CD4-positive, alpha-beta T cell treated with Interleukin-12 subunit alpha and Interleukin-12 subunit beta, for 1 hour (primary cell): ENCODE measurements around the gene CTTN.
"Not testable (repeated sequence)": the region's sequence is repeated elsewhere in the genome, so short reads cannot be mapped to it uniquely, and the experiment has no call there.

ENCODE experiments used
- DNase-seq: peaks from one replicate; pipeline ENCODE4 v3.0.0-alpha.2; 2020

The CTTN gene

GRCh38 chr11:70381872-70382861 is 16.2 kb upstream of the CTTN start:
- no peak for DNase-seq

DNA sequence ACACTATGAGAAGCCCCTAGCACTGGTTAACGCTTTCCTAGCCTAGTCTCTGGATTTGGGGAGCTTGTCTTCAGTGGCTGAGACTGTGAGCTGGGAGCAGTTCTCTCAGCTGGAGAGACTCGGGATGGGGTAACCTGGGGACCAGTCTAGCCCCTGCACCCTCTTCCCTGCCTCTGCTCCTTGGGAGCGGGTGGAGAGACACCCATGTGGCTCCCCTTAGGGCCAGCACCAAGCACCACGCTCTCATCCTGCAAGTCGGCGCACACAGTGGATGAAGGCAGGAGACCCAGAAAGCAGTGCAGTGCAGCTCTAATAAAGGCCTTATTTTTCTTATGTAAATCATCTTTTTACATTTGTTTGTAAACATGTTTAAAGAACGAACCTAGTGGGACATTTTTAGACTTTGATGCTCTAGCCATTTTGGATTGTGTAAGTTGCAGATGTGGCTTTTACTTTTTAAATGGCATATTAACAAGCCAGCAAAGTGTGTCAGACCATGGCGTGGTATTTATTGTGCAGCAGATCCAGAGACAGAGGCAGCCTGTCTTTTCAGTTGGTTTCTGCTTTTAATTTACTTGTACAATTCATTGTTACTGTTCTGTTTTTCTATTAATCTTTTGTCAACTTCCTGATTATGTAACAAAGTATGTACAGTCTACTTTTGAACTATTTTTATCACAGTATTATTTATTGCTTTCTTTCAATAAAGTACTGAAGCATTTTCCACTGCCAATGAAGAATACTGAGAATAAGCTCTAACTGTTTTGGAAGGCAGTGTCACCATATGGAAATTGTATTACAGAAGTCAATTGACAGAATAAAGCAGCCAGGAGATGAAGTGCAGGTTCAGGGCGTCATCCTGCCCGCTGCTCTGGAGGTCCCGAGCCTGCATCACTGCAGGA is 14.4 kb upstream of the CTTN start:
- no peak for DNase-seq

DNA sequence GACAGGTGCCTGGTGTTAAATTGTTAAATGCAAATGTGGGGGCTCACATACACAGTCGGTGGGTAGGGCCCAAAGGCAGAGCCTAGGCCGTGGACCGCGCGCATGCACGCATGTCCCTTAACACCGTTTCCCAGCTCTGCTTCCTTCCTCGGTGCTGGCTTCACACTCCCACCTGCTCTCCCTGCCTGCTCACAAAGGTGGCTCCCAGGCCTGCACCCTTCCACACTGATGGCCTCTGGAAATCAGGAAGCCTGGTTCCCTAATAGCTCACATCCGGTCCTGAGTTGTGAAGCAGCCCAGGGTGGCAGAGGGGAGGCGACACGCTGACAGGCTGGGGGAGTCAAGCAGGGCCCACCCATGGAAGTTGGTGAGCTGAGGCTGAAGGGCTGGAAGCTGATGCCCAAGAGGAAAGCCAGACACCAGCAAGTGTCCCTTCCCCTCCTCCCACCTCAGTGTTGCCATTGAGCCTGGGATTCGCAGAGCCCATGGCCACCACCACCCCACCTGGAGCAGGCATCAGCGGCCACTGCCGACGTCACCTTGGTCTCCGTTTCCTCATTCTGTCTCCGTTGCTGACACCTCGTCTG is 13.7 kb upstream of the CTTN start:
- DNase-seq: no peak

DNA sequence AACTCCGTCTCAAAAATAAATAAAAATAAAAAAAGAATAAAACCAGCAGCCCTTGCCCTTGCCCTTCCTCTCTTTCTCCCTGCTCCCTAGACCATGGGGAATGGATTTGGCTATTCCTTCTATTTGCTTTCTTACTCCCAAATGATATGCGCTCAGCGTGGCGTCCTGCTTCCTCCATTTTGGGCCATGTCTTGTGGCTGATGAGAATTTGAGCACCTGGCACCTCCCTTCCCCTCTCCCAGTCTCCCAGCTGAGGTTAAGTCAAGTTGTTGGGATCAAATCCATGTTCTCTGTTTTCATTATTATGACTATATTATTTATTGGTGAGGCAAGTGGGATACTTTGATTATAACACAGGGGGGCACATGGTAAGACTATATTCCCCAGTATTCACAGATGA is 10.8 kb upstream of the CTTN start:
- no peak for DNase-seq

DNA sequence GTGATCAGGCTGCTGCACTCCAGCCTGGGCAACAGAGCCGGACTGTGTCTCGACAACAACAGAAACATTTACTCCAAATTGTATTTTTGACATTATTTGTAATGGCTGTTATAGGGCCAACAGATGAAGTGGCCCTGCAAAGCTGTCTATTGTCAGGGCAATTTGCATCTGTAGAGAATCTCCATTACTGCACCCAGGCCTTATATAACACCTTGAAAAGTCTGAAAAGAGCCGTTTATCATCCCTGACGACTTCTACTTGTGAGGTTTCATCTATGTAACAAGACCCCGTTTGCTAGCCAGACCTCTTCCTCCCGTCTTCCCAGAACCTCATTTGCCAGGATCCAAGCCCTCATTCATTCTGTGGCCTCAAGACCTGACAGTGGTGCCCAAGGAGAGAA is 9.1 kb upstream of the CTTN start:
- no peak for DNase-seq

GRCh38 chr11:70390882-70391281 is 7.4 kb upstream of the CTTN start:
- not testable (repeated sequence) for DNase-seq

GRCh38 chr11:70394211-70394950 is 3.9 kb upstream of the CTTN start:
- no peak for DNase-seq

- no peak for DNase-seq
Observed at GRCh38 chr11:70397336-70397982, 870 bp upstream of the CTTN start.

GRCh38 chr11:70398834-70399680 is 728 bp downstream of the CTTN start:
- no peak for DNase-seq

DNA sequence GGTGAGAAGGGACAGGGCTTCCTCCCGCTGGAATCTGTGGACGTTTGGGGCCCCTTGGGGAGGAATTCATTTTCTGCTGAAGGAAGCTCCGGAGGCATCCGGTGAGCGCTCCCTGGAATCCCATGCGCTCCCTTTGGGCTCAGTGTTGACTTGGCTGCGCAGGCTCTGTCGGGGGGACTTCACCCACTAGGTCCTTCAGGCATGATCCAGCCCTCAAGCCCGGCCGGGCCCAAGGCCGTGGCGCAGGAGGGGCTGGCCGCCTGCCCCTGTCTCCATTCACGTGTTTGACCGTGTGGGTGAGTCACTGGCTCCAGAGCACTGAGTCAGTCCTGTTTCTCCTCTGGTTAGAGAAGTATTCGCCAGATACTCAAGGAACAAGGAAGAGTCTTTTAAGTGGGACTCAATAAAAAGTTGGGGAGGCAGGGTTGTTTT is 1.4 kb downstream of the CTTN start:
- DNase-seq: no peak

- DNase-seq: no peak
Observed at GRCh38 chr11:70400643-70401042, 2.3 kb downstream of the CTTN start.

DNA sequence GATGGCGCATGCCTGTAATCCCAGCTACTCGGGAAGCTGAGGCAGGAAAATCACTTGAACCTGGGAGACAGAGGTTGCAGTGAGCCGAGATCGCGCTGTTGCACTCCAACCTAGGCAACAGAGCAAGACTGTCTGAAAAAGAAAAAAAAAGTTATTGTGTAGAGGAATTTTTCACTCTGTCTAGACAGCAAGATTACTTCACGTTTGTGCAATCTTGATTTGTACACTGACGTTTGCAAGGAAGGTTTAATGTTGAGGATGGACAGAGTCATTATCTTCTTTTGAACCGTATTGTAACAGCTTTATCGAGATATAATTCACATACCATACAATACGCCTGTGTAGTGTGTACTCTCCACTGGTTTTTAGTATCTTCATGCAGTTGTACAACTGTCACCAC is 3.7 kb downstream of the CTTN start:
- no peak for DNase-seq

GRCh38 chr11:70402685-70403084 is 4.4 kb downstream of the CTTN start:
- no peak for DNase-seq

DNA sequence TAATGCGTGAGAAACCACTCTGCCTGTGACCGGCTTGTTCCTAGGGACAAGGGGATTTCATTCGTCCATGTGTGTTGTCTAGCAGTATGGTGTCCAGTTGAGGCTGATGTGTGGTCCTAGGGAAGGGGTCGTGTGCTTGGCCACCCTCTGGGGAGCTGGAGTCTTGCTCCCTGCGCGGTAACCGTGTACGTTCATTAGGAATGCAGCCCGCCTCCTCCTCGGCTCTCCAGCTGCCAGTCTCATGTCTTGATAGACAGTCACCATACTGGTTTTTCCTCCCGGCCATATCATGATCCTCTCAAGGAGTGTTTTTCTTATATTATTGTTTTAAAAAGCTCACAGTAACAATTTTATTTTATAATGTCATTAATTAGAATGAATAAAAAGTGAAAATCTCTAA is 5.9 kb downstream of the CTTN start:
- no peak for DNase-seq

DNA sequence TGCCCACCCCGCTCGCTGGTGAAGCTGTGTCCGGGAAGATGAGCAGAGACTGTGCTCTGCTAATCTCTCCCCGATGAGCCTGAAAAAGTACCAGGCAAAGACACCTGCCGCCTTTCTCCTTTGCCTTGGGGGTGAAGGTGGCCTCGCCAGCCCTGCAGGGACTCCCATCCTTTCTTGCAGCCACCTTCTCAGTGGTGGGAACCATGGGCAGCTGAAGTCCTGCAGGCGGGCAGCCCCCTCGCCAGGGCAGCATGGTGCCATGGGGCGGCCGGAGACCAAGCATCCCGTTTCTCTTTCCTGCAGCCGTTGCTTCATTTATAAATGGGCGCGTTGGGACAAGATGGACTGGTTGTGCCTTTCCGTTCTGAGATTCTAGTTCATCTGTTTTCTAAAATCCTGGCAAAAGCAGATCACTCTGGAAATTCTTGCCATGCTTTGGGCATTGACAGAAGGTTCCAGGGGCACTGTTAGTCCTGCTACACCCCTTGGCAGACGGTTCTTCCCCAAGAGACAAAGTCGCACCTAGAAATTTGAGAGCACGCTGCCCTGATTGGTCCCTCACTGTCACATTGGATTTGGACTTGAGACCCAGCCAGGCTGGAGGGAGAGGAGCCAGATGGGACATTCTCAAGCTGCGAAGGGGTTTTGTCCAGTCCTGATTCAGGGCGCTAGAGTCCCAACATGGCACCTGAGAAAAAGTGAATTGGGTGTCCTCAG is 7.5 kb downstream of the CTTN start:
- DNase-seq: no peak

DNA sequence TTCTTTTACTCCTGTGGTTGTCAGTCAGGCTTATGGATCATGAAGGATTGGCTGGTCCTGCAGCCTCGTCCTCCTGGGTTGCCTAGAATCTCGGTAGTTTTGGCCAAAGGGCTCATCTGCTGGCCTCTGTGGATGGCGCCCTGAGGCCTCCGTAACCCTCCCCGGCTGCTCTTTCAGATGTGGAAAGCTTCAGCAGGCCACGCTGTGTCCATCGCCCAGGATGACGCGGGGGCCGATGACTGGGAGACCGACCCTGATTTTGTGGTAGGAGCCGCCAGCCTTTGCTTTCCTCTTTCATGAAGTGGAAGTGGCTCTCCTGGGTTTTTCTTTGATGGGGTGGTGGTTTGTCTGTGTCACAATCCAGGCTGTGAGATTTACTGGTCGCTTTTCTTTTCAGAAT is 8.8 kb downstream of the CTTN start:
- no peak for DNase-seq

GRCh38 chr11:70407814-70408213 is 9.5 kb downstream of the CTTN start:
- no peak for DNase-seq

- DNase-seq: not testable (repeated sequence)
Observed at GRCh38 chr11:70408326-70408725, 10.0 kb downstream of the CTTN start.

GRCh38 chr11:70409437-70409836 is 11.1 kb downstream of the CTTN start:
- no peak for DNase-seq

GRCh38 chr11:70409871-70410270 is 11.5 kb downstream of the CTTN start:
- DNase-seq: no peak
